Heart left ventricle (tissue), 13 donors: Measurements from ENCODE around the gene PTPN21.

ENCODE experiments used
- POLR2A ChIP-seq, 2 donors: fragments of 450-650 bp; IDR thresholded peaks; one replicate each; pipeline ENCODE4 v1.6.1; 2017; ENCODE audit warnings: antibody characterized with exemption in 2 of 2, mild to moderate bottlenecking in 2 of 2, moderate library complexity in 2 of 2
- TF ChIP-seq, protein P1 (sequence below), 12 donors: fragments of 200-600 bp; sonication (generic) in 4 of 12; IDR thresholded peaks; one replicate each; pipeline versions ENCODE4 v1.5.0 to v1.8.0; 2018 to 2022; ENCODE audit warnings: antibody characterized with exemption in 12 of 12, mild to moderate bottlenecking in 5 of 12
- donor health status: ischemic (EF 13 %, LVEDD 7.1; RV severe dilation, severe dysfunction).
- donor health status: DM: no; HTN: yes; CAD: no.
- donor health status: DM: no; HTN: no; CAD: no.
- donor health status: ischemic (EF 25% LVEDD 6.9; RV normal size, moderate dysfunction).
- donor health status: ischemic (EF 25% LVEDD 5.7; RV mildly dilated, moderate dysfunction).
- donor health status: ischemic (EF 35%, LVEDD 5.7; RV mildly dilated, moderate dysfunction).
- donor health status: nonischemic (EF 11% LVEDD 7.7; RV severe dilation, severe dysfunction).
- donor health status: DM: yes; HTN: yes; CAD: no.
- donor health status: PGD.
- donor health status: ischemic (EF 29% LVEDD 5.4; RV normal size, mild dysfunction).
- donor health status: nonischemic (EF 23%, LVEDD 6.1; RV moderate dilation, normal function).

DNA sequence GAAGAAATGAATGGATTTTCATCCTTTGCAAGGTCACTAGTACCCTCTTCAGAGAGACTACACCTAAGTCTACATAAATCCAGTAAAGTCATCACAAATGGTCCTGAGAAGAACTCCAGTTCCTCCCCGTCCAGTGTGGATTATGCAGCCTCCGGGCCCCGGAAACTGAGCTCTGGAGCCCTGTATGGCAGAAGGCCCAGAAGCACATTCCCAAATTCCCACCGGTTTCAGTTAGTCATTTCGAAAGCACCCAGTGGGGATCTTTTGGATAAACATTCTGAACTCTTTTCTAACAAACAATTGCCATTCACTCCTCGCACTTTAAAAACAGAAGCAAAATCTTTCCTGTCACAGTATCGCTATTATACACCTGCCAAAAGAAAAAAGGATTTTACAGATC lies 128.5 kb downstream of the PTPN21 start:
- no peak for TF ChIP-seq POLR2A (IDR thresholded peaks at IDR 0.05)
- TF ChIP-seq, protein P1, sequence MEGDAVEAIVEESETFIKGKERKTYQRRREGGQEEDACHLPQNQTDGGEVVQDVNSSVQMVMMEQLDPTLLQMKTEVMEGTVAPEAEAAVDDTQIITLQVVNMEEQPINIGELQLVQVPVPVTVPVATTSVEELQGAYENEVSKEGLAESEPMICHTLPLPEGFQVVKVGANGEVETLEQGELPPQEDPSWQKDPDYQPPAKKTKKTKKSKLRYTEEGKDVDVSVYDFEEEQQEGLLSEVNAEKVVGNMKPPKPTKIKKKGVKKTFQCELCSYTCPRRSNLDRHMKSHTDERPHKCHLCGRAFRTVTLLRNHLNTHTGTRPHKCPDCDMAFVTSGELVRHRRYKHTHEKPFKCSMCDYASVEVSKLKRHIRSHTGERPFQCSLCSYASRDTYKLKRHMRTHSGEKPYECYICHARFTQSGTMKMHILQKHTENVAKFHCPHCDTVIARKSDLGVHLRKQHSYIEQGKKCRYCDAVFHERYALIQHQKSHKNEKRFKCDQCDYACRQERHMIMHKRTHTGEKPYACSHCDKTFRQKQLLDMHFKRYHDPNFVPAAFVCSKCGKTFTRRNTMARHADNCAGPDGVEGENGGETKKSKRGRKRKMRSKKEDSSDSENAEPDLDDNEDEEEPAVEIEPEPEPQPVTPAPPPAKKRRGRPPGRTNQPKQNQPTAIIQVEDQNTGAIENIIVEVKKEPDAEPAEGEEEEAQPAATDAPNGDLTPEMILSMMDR (IDR thresholded peaks at IDR 0.05), result no peak
